ENCODE results near the gene DGAT2.

The DGAT2 gene

GRCh38 chr11:75781296-75781695, 12.7 kb downstream of the DGAT2 start:
- no peak for DNase-seq

- DNase-seq = no peak
Observed at GRCh38 chr11:75781831-75782230, 13.3 kb downstream of the DGAT2 start.

DNA sequence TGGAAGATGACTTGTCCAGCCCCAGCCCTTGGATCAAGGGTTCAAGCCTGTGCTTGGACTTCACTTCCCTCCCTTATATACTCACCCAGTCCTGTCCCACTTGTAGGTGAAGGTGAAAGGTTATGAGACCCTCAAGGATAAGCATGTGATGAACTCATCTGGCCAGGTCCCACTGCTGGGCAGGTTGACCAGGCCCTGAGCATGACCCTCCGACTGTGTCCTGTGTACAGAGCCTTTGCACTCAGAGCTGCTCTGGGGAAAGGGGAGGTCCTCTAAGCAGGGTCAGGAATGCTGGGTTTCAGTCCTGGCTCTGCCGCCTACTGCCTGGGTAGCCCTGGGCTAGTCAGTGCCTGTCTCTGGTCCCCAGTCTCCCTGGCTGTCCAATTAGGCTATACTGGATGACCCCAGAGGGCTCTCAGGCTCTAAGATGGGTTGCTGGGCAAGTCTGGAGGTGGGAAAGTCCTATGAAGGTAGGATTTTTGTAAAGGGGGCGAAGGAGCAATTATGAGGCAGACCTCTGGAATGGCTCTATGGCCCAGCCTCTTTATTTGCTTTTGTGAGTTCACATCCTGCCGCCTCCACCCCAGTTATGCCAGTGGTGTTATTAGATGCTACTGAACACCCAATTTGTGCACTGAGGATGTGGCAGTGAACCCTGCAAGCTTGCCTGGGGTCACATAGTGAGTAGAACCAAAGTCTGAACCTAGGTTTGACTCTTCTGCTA, 14.1 kb downstream of the DGAT2 start:
- DNase-seq = no peak

DNA sequence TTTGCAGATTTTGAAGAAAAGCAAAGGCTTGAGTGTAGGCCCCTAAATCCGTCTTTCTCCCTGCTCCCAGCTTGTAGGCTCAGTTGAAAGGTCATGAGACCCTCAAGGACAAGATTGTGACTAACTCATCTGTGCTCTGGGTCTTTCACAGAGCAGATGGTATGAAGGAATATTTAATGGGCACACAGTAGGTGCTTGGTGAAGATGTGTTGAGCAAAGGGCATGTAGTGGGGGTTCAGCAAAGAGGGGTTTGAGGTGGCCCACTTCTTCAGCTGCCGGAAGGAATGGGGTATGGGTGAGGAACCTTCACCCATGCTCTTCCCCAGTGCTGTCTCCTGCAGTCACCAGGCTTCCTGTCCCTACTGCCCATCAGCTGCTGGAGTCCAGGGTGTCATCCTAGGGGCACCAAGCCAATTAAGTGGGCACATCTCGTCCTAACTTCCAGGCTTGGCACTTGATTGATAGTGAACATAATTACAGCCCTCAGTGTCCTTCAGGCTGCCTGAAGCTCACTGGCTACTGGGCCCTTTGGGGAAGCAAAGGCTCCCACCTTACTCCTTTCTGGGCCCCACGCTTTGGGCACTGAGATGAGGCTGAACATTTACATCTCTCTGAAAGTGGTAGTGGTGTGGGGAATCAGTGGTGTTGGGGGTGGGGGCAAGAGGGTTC, 15.0 kb downstream of the DGAT2 start:
- no peak for DNase-seq

DNA sequence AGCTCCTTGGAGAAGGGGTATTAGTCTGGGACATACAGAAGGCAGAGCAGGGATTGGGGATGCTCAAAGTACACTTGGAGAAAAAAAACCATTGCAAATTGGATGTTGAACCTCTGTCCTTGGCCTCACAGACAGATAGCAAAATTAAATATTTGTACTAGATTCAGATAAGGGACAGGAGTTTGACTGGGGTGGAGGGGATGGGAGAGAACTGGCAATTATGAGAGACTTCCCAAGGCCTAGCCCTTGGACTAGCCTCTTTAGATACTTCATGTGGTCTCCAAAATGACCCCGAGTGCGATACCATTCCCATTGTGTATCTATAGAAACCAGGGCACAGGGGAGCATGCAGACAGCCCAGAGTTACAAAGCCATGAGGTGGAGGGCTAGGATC, 15.5 kb downstream of the DGAT2 start:
- no peak for DNase-seq

GRCh38 chr11:75784506-75784905, 15.9 kb downstream of the DGAT2 start:
- DNase-seq = no peak

GRCh38 chr11:75785187-75785586, 16.6 kb downstream of the DGAT2 start:
- DNase-seq = no peak

DNA sequence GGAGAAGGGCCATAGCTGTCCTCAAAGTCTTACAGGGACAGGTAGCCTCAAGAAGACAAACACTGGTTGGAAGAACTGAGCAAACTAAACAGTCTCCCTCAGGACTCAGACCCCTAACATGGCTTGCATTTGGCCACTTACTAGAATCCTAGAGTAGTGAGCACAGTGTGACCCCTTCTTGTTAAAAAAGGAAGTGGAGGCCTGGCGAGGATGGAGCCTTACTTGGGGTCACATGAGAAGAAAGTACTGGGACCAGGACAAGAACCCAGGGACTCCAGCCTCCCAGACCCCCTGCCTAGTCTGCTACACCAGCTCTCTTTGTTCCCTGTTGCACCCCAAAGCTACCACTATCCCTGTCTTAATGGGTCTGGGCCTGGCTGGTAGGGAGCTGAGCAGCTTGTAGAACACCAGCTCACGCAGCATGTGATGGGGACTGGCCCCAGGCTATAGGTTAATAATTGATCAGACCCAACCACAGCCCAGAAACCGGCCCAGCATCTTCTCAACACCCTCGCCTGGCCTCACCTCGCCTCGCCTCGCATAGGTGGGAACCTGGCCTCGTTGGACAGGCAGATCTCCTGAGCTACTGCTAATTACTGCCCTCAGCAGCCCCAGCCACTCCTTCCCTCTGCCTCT, 17.6 kb downstream of the DGAT2 start:
- DNase-seq = no peak

DNA sequence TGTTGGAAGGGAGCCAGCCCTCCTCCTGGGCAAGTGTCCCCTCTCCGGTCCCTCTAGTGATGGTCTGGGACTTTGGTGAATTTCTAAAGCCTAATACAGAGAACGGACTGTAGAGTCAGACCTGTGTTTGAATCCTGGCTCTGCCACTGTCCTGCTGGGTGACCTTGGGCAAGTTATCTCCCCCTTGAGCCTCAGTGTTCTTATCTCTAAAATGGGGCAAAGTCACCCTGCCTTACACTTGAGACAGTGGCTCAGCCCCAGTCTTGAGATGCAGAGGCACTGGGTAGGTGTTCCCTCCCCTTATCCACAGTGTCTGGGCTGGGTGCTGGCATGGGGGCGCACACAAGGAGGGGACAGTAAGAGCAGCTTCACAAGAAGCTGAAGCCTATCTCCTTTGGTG, 20.9 kb downstream of the DGAT2 start:
- DNase-seq = no peak

GRCh38 chr11:75790986-75791385, 22.4 kb downstream of the DGAT2 start:
- DNase-seq = no peak

- DNase-seq = no peak
Observed at GRCh38 chr11:75792127-75792731, 23.7 kb downstream of the DGAT2 start.

DNA sequence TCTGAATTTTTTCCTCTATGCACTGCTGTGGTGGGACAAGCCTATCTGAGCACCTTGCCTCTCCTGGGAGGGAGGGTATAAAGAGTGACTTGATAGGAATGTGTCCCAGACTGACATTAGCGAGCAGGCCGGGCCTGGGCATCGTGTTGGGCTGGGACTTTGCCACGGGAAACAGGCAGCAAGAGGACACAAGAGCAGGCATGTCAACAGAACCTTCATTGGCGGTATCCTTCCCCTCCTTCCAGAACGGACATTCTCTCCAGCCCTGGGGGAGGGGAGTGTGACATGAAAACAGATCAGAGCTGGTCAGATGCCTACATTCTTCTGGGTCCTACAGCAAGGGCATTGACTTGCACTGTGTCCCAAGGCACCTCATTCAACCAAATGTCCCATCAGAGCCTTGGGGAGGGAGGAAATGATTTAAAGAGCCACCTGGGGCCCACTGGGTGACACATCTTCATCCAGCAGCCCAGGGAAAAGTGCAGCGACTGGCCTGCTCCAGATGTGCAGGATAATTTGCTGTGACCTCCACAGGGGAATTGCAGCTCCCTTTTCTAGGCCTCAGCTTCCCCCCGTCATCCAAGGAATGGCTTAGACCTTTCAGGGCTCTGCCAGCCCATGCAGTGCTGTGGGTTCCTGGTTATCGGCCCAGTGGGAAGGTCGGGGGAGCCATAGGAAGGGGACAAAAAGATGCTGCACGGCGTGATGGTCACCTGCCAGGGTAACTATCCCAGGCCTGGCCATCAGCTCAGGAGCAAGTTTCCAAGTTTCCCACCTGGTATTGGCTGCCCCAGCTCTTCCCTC, 24.6 kb downstream of the DGAT2 start:
- no peak for DNase-seq

GRCh38 chr11:75793966-75794365, 25.4 kb downstream of the DGAT2 start:
- no peak for DNase-seq

DNA sequence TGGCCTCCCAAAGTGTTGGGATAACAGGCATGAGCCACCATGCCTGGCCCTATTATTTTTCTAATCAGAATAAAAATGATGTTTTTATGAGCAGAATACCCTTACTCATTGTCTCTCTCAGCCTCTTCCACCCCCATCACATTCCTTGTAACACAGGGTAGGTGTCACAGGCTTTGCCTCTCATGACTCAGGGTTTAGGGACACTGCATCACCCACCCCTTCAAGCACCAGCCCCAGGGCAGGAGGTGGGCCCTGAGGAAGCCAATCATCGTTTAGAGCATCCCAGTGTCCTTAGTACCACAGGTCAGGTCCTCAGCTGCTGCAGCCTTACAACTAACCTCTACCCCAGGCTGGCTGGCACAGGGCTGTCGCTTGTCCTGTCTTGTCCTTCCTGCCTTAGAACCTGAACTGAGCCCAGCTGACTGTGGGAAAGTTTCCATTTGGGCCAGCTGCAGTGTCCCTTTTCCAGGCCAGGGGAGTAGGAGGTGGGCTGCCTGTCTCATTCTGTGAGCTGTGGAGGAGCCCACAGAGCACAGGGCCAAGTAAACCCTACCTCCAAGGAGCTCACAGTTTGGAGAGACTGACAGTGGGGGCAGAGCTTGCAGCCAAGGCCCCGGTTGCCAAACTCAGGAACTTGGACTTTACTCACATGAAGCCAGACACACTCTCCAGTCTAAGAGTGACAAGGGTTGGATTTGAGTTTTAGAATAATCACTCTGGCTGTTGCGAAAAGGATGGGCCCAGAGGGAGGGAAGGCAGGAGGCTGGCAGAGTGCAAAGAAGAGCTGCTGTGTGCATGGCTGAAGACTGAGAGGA, 26.9 kb downstream of the DGAT2 start:
- no peak for DNase-seq

DNA sequence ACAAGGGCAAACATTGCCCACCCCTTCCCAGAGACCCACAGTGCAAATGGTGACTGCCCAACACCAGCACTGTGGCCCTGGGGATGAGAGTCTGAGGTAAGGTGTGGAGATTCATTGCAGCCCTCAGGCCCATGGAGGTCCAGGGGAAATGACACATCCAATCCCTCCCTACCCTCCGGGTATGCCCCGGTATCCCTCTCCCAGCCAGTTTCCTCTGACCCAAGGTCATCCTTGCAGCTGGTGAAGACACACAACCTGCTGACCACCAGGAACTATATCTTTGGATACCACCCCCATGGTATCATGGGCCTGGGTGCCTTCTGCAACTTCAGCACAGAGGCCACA, 27.5 kb downstream of the DGAT2 start:
- no peak for DNase-seq

DNA sequence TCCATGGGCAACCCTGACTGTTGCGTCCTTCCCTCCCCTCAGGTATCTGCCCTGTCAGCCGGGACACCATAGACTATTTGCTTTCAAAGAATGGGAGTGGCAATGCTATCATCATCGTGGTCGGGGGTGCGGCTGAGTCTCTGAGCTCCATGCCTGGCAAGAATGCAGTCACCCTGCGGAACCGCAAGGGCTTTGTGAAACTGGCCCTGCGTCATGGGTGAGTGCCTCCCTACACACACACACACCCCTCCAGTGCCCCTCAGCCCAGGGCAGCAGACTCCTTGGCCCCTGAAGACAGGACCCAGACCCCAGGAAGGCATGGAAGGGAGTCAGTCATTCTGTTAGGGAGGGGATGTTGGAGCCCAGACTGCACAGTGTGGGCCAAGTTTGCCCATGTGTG, 28.5 kb downstream of the DGAT2 start:
- DNase-seq = no peak

DNA sequence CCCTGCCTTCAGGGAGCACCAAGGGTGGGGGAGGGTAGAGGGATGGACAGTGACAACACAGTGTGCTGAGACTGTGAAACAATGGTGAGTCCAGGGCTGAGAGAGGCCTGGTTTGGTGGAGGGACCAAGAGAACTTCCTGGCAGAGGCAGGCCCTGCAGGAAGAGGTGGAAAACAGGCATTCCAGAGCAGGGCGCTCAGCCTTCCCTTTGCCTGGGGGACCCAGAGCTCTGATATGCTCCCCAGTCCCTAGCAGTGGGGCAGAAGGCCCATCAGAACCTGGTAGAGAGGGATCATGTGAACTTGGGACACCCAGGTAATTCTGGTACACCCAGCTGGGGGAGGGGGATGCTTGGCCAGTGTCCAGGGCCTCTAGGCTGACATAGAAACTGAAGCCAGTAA, 29.2 kb downstream of the DGAT2 start:
- no peak for DNase-seq

DNA sequence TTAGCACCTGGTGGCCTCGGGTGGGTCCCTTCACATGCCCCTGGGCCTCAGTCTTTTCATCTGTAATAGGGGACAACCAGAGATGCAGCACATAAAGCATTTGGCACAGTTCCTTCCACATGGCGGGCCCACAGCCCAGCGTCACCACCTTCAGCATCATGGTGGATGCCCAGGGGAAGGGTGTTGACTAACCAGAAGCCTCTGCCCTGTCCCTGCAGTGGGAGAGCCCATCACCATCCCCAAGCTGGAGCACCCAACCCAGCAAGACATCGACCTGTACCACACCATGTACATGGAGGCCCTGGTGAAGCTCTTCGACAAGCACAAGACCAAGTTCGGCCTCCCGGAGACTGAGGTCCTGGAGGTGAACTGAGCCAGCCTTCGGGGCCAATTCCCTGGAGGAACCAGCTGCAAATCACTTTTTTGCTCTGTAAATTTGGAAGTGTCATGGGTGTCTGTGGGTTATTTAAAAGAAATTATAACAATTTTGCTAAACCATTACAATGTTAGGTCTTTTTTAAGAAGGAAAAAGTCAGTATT, 31.6 kb downstream of the DGAT2 start:
- DNase-seq = no peak

DNA sequence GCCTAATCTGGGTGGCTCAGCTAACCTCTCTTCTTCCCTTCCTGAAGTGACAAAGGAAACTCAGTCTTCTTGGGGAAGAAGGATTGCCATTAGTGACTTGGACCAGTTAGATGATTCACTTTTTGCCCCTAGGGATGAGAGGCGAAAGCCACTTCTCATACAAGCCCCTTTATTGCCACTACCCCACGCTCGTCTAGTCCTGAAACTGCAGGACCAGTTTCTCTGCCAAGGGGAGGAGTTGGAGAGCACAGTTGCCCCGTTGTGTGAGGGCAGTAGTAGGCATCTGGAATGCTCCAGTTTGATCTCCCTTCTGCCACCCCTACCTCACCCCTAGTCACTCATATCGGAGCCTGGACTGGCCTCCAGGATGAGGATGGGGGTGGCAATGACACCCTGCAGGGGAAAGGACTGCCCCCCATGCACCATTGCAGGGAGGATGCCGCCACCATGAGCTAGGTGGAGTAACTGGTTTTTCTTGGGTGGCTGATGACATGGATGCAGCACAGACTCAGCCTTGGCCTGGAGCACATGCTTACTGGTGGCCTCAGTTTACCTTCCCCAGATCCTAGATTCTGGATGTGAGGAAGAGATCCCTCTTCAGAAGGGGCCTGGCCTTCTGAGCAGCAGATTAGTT, 32.3 kb downstream of the DGAT2 start:
- no peak for DNase-seq

- no peak for DNase-seq
Observed at GRCh38 chr11:75801362-75802020, 32.9 kb downstream of the DGAT2 start.

Measured in activated CD4-positive, alpha-beta T cell treated with anti-CD3 and anti-CD28 coated beads for 4 hours (primary cell).